Fibroblast of skin of back (primary cell): ENCODE measurements around the gene HNRNPAB.
"Not testable (repeated sequence)": the region's sequence is repeated elsewhere in the genome, so short reads cannot be mapped to it uniquely, and the experiment has no call there.

ENCODE experiments used
- DNase-seq: peaks from one replicate; pipeline ENCODE4 v3.0.0-alpha.2; 2013

The HNRNPAB gene

GRCh38 chr5:178196986-178197385, 7.3 kb upstream of the HNRNPAB start:
- DNase-seq, result no peak

- DNase-seq, result not testable (repeated sequence)
Observed at GRCh38 chr5:178198151-178198550, 6.2 kb upstream of the HNRNPAB start.

DNA sequence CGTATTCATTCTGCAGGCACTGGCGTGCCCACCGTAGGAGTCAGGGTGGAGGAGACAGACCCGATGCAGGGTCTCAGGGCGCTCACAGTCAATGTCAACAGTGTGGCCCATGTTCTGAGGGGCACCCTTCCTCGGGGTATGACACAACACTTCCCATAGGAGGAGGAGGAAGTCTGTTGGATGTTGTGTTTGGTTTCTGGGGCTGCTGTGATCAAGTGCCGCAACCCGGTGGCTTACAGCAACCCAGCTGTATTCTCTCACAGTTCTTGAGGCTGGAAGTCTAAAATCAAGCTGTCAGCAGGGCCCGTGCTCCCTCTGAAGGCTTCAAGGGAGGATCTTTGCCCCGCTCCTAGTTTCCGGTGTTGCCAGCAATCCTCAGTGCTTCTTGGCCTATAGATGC, 5.6 kb upstream of the HNRNPAB start:
- DNase-seq, result no peak

DNA sequence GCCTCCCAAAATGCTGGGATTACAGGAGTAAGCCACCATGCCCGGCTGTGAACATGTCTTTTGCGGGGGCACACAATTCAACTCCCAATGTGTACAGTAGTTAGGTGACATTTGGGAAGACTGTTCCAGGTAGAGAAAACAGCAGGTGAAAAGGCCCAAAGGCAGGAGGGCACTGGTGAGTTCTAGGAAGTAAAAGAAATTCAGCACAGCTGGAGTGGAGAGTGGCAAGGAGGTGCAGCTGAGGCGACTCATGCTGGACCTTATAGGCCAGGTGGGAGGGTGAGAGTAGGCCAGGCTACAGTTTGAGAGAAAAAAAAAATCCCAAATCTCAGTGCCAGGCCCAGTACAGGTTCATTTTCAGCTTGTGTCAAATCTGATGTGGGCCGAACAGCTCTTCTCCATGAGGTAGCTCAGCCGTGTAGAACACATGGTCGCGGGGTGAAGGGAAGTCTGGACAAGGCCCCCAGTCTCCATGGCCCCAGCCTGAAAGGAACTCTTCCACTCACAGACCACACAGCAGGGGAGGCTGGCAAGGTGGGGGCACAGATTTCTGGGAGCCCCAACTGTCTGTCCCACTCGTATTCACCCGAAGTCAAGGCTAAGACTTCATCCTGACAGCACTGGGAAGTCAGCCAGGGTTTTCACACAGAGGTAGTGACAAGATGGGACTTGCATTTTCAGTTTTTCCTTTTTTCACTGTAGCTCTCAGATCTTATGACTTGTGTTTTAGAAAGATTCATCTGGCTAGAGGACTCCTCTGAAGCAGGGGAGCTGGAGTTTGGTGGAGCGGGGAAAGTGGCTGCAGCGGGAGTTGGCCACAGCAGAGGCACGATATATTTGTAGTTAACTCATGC, 4.5 kb upstream of the HNRNPAB start:
- no peak for DNase-seq

- peak; percentile 37 for DNase-seq
Observed at GRCh38 chr5:178201221-178201926, 3.0 kb upstream of the HNRNPAB start.

DNA sequence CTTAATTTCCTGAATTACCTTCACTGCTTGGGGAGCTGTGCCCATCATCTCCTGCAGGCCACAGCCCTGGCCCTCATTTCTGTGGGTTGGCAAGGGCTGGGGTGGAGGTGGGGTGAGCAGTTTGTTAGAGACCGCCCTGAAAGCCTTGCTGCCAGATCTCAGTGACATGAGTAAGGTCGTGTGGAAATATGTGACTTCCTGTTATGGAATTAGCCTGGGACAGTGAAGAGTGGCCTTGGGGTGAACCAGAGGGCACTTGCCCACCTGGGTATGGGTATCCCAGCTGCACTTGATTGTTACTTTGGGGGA, 2.5 kb upstream of the HNRNPAB start:
- peak; percentile 28 for DNase-seq

- DNase-seq, result no peak
Observed at GRCh38 chr5:178202541-178202940, 1.8 kb upstream of the HNRNPAB start.

- DNase-seq, result no peak
Observed at GRCh38 chr5:178203670-178204181, 607 bp upstream of the HNRNPAB start.

DNA sequence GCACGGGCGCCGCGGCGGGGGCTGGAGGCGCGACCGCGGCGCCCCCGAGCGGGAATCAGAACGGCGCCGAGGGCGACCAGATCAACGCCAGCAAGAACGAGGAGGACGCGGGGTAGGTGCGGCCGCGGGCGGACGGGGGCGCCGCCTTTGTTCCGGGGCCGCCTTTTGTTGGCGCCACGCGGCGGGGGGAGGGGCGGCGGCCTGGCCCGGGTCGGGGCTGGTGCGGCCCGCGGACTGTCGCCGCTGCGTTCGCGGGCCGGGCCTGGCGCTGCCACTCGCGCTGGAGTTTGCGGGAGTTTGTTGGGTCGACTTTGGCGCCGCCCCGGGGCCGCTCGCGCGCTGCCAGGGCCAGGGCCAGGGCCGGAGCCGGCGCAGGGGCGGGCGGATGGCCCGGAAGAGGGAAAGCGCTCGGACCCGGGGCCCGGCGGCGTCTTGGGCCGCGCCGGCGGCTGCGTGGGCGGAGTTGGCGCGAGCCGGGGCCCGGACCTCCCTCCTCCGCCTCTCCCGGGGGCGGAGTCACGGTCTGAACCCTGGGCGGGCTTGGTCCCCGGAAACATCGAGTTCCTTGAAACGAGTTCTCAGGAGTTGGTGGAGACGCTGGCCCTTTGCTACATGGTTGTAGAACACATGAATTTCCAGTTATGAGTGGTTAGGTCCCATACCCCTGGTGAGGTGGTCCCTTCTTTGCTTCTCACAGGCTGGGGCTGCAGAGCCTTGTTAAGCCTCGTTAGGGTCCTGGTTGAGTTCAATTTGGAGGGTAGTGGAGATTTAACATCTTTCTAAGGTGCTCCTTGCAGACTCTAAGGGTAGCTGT, 809 bp downstream of the HNRNPAB start:
- peak; percentile 80 for DNase-seq

DNA sequence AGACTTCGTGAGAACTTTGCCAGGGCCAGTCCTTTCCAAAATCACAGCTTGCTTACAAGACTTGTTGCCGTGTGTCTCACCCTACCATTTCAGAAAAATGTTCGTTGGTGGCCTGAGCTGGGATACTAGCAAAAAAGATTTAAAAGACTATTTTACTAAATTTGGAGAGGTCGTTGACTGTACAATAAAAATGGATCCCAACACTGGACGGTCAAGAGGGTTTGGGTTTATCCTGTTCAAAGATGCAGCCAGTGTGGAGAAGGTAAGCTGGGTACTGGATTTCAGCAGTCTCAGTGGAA, 1.4 kb downstream of the HNRNPAB start:
- no peak for DNase-seq

GRCh38 chr5:178206166-178207101, 2.1 kb downstream of the HNRNPAB start:
- DNase-seq, result no peak

DNA sequence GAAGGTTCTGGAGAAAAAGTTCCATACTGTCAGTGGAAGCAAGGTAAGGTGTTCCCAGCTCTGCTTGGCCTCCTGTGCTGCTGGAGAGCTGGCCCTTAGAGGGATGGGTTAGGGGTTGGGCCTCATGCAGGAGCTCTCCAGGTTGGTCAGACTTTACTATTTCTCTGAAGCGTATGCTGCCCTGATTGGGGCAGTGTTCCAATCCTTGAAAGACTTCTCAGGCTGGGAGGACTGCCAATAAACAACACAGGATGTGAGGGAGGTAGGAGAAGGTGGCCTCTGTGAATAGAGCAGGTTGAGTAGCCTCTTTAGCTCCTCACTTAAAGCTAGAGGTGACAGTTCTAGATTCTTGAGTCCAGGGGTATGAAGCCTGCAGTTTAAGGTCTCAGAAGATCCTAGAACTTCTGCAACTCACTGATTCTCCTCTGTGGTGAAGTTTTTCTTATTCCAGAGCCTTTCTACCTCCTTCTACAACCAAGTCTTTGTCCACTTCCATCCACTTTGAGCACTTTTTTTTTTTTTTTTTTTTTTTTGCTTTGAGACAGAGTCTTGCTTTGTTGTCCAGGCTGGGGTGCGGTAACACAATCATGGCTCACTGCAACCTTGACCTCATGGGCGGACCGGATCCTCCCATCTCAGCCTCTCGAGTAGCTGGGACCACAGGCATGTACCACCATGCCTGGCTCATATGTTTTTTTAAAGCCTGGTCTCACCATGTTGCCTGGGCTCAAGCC, 3.0 kb downstream of the HNRNPAB start:
- no peak for DNase-seq

DNA sequence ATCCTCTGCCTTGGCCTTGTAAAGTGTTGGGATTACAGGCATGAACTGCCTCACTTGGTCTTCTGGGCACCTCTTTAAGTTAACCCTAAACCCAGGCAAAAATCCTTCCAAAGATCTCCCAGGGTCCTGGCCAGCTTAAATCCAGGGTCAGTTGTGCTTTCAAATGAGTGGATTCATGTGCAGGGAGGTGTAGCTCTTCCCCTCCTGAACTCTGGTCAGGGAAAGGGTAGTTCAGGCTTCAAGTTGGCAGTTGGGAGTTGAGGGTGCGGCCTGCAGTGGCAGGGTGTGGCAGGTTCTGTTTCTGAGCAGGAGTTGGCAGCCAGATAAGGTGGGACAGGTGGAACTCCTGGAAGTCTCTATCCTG, 3.6 kb downstream of the HNRNPAB start:
- DNase-seq, result no peak

DNA sequence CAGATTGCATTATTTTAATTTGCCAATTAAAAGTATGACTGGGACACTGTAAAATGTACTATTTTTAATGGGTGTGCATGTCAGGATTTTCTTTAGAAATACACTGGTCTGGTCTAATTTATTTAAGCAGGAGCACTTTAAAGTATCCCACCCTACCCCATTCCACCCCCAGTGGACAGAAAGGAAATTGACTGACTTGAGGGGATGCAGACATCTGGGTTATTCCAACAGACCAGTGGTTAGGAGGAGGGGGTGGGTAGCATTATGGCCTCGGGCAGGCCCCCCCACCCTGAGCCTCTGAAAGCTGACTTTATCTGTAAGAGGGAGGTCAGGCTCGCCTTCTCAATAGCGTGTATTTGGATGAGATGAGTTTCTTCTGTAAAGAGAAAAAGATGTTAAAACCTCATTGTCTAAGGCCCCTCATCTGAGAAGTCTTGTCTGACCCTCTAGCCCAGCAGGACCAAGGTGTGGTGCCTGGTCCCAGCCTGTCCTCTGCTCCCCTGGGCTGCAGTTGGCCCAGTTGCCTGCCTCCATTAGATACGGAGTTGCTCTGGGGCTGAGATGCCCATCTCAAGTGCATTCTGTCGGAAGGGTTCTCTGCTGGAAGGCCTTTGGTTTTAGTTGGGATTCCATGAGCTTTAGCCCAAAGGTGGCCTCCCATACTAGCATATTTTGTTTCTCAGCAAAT, 4.4 kb downstream of the HNRNPAB start:
- DNase-seq, result no peak

DNA sequence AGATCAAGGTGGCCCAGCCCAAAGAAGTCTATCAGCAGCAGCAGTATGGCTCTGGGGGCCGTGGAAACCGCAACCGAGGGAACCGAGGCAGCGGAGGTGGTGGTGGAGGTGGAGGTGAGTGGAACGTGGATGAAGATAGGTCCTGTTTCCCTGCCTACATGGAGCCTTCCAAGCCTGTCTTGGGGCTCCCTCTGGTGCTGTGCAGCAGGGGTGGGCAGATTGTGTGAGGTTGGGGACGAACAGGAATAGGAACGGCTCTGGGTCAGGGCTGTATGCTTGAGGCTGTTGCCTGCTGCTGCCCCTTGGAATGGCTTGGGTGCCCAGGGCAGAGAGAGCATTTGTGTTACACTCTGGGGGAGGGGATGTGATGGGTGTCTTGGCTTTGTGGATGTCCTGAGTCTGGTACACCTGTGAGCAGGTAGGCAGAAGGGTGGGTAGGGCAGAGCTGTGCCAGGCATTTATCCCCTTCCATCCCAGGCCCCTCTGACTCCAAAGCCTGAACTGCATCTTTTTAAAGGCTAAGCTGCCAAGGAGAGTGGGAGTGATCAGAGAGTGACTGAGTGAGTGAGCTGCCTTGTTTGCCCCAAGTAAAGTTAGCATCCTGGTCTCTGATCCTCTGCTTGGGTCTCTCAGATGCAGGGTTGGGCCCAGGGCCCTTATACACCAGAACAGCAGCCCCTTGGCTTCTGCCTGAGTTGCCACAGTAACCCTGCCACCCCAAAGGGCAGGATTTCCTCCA, 5.2 kb downstream of the HNRNPAB start:
- no peak for DNase-seq

DNA sequence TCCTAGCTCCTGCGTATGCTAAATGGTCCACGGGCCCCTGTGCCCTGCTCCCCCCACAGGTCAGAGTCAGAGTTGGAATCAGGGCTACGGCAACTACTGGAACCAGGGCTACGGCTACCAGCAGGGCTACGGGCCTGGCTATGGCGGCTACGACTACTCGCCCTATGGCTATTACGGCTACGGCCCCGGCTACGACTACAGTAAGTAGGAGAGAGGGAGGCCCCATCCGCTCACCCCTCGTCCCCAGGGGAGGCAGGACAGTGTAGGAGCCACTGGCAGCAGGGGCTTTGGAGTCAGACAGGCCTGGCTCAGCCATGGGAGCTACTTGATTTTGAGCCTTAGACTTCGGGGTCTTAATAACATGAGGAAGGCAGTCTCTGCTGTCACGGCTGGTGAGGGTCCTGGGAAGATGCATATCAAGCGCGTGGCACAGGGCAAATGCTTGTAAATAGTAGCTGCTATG, 5.8 kb downstream of the HNRNPAB start:
- DNase-seq, result no peak

DNA sequence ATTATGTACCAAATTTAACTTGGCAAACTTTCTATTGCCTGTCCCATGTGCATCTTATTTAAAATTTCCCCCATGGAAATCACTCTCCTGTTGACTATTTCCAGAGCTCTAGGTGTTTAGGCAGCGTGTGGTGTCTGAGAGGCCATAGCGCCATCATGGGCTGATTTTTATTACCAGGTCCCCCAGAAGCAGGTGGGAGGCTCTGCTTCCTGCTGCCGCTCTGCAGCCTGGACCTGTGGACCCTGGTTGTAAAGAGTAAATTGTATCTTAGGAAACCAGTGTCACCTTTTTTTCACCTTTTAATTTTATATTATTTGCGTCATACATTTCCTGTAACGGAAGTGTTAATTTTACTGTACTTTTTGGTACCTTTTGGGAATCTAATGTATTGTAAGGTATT, 6.4 kb downstream of the HNRNPAB start:
- no peak for DNase-seq

DNA sequence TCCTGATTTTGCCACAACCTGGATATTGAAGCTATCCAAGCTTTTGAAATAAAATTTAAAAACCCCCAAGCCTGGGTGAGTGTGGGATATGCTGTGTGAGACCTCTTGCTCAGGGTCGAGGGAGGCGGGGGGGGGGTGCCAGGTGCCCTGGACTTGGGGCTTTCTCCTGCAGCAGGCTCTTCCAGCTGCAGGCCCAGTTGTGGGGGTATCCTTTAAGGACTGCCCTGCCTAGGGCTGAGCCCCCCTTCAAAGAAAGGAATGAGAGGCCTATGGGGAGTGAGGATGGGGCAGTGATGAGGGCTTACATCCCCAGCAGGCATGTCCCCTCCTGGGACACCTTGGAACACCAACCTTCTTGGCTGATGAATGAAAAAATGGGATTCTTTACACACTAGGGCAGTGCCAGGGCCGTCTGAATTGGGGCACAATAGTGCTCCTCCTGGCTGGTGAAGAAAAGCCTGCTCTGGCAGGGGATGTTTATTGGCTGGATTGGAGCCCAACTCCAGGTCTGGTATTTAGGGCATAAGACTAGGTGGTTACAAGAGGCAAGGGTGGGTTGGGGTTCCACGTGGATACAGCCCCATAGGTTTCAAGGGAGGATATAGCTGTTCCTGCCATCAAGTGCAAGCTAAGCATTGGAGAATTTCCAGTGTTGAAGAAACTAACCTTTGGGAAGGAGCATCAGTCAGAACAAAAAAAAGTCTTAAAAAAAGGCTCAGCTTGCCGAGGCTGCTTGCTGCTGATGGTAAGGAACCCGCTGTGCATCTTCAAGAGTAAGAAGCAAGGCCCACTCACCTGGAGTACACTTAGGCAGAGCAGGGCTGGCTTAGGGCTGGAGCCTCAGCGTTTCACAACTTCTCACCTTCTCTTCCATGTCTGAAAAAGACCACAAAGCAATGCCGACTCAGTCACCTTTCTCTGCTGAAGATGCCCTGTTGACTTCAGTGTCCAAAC, 7.0 kb downstream of the HNRNPAB start:
- DNase-seq, result no peak
